Stimulated activated CD8-positive, alpha-beta memory T cell treated with anti-CD3 and anti-CD28 coated beads, Interleukin-15, amount 100 ng/mL, for 24 hours (primary cell): ENCODE data around the gene PYGM.

Experiments used
- DNase-seq: peaks from one replicate; pipeline ENCODE4 v3.0.0-alpha.2; 2020; ENCODE audit warnings: low read depth

Gene PYGM

DNA sequence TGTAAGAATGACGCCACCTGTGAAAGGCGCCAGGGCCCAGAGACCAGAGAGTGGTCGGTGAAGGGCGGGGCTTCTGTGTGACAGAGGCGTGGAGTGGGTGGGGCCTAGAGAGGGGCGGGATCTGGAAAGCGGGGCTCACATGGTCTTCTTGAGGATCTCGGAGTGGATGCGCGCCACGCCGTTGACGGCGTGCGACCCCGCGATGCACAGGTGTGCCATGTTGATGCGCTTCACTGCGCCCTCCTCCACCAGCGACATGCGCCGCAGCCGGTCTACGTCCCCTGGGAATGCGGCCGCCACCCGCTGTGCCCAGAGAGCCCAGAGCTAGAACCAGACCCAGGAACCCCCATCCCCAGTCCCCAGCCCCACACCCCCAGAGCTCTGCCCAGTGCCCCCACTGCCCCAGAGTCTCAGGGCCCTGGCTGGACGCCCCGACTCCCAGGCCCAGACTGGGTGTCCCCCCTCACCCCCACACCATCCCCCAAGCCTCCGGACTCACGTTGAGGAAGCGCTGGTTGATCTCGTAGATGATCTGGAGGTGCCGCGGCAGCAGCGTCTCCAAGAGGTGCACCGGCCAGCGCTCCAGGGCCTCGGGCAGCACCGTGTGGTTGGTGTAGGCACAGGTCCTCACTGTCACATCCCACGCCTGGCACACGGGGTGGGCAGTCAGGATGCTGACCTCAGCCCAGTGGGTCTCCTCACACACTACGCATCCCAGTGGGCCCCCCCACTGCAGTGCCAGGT, 6.2 kb downstream of the PYGM start:
- DNase-seq, result no peak

DNA sequence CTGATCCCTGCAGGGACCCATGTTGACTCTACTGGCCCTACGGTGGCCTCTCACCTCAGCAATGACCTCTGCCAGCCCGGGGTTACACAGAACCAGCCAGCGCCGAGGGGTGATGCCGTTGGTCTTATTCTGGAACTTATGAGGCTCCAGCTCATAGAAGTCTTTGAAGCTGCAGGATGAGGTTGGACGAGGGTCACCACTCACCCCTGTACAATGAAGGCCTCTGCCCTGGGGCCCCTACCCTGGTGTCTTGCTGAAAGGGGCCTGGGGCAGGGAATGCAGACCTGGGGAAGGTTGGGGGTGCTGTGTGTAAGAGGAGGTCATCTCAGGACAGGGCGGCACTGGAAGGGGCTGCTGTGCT, 6.8 kb downstream of the PYGM start:
- DNase-seq, result no peak

DNA sequence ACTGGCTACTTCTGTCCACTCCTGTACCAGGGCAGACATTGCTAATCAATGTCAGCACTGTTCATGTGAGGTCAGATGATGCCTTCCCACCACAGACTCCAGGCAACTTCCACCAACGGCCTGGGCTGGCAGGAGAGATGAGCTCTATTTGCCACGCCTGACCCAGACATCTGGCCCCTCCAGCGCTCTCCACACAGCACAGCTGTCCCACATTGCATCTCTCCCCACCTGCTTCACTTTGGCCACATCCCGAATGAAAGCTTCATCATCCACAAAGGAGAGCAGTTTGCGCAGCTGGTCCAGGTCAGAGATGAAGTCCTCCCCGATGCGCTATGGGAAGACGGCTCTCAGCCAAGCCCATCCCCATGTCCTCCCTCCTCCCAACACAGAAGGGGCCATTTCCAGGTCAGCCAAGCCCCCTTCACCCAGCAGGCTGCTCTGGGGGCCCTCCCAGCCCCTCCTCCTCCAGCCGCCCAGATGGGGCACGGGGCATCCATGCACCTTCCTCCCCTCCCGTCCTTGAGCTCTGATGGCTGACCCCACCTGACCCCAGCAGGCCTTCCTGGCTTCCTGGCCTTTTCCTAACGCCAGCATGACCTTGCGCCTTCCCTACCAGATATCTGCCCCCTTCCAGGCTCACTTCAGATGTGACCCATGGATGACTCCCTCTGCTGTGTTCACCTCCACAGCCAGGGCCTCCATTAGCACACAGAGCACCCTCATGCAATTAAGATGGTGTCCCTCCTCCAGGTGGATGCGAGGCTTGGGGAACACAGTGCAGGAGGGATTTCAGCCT, 7.4 kb downstream of the PYGM start:
- no peak for DNase-seq

DNA sequence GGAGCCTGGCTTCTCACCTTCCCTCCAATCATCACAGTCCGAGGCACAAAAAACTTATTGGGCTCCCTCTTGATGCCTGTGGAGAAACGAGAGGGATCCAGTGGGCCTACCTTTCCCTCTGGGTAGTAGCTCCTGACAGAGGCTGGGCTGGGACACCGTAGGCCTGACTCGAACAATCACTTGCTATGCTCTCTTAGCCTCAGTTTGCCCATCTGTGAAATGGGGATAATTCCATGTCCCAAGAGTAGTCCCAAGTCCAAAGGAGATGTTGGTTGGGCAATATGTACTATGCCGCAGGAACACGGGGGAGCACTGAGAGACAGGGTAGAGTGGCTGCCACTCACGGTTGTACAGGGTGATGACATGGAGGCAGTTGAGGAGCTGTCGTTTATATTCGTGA, 8.2 kb downstream of the PYGM start:
- DNase-seq, result no peak

DNA sequence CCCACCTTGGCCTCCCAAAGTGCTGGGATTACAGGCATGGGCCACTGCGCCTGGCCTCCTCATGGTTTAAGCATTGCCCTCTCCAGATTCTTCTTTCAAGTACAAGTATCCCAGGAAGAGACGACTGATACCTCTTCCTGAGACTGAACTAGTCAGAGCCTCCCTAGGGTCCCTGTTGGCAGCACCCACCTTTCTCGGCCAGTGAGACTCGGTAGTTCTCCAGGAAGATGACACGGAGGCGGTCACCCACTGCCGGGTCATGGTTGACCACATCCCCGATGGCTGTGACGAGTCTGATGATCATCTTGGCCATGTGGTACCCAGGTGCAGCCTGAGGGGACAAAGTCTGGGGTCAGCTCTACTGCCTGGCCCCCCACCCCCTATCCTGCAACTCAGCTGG, 8.6 kb downstream of the PYGM start:
- DNase-seq, result no peak

DNA sequence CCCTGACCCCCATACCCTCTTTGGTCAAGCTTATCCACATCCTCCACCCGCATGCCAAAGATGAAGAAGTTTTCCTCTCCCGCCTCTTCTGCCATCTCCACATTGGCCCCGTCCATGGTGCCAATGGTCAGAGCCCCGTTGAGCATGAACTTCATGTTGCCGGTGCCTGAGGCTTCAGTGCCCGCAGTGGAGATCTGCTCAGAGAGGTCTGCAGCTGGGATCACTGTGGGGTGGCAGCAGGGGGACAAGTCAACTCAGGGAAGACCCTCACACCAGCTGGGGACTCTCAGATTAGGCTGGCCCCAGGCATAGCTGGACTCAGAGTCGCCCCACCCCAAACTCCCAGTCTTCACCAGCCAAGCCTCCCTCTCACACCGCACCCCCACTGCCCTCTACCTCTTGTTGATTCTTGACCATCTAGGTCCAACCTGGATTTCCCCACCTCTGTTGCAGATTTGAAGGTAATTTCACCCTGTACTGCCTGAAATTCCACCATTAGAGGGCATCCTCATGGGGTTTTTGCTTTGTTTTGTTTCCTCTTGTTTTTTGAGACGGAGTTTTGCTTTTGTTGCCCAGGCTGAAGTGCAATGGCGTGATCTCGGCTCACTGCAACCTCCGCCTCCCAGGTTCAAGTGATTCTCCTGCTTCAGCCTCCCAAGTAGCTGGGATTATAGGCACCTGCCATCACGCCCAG, 9.3 kb downstream of the PYGM start:
- DNase-seq, result no peak

DNA sequence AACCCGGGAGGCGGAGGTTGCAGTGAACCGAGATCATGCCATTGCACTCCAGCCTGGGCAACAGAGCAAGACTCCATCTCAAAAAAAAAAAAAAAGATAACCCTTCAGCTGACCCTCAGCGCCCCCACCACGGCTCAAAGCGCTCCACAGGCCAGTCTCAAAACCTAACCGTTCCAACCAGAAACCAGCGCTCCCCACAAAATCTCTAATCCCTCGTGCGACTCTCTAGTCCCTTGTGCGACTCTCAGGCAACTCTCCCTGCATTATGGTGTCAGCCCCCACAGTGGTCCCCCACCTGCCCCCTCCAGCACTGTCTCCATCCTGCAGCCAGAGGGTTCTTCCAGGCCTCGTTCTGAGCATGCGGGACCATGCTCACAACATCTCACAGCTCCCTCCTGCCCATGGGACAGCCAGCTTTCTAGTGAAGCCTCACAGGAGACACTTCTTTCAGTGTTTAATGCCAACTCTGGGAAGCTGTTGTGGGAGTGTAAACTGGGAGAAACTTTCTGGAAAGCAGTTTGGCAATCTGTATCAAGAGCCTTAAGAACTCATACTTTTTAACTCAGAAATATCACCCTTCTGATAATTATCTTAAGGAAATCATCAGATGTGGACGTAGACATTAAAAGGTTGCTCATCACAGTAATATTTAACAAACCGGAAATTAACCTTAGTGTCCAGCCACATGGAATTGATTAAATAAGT, 11.7 kb downstream of the PYGM start:
- DNase-seq, result no peak

DNA sequence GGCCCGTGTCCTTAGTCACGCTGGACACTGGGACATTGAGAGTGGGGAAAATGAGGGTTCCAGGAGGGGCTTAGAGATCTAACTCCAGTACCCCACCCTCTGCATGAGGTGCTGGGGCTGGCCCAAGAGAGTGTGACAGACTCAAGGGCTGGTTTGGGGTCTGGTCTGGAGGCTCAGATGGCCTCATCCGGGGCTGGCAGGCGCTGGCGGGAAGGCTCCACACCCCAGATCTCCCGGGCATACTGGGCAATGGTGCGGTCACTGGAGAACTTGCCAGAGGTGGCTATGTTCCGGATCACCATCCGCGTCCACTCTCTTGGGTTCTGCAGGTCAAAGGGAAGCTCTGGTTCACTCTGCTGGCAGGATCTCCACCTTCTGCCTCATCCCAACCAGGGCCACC, 13.3 kb downstream of the PYGM start:
- no peak for DNase-seq

DNA sequence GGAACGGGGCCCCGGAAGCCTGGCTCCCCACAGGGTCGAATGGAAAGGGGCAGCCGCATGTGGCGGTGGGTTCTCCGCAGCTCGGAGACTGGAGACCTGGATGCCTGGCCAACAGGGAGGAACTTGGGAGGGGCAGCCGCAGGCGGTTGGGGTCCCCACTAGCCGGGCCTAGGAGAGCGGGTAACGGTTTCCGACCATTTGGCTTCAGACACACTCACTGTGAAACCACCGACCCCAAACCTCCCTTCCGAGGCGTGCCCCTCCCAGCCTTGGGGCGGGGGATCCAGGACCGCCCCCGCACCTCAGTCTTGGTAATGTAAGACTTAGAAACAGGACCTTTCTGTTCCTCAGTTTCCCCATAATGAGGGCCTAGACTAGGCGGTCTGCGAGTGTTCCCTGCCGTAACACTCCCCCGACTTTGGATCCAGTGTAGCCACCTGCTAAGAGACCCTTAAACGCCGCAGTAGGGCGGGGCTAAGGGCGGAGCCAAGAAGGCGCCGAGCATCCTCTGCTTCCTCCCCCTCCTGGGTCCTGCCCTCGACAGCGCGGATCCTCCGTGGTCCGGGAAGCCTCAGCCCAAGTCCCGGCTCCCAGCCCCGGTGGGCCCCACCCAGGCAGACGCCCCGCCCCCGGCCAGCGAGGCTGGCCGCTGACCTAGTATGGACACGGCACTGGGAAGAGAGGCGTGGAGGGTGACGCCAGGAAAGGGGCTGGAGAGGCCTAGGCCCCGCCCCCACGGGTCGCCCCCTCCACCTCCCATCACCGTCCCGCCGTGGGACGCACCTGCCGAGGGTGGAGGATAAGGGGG, 14.0 kb downstream of the PYGM start:
- no peak for DNase-seq

DNA sequence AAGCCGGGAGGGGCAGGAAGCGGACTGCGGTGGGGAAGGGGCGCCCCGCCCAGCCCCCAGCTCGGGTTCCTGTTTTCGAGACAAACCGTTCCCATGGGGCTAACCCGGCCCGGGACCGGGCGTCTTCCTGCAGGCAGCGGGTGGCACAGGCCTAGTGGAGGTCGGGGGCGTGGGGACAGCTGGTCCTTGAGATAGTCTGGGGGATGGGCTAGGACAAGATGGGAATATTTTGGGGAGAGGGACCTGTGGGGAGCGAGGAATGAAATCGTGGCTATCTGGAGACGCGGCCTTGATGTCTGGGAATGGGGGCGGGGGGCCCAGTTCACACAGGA, 14.6 kb downstream of the PYGM start:
- no peak for DNase-seq

DNA sequence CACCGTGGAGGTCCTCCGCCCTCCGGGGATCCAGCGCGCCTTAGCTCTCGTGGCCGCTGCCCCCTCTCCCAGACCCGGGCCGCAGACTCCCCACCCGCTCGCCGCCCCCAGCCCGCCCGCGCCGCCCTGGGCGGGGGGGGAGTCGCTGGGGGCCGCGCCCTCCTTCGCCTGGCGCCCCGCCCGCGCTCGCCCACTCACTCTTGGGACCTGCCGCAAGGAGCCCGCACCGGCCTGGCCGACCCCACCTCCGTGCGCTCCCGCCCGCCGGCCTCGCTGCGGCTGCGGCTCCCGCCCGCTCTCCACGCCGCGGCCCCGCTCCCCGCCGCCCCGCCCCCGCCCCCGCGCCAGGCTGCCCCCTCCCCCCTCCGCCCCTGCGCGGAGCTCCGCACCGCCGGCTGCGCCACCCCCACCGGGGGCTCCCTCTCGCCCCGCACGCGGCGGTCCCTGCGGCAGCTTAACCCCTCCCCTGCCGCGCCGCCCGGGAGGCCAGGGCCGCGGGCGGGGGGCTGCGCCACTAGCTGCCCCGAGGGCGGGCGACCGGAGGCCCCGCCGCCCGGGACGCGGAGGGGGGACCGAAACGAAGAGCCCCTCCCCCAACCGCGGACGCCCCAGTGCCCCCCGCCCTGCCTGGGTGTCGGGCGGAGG, 15.1 kb downstream of the PYGM start:
- no peak for DNase-seq

DNA sequence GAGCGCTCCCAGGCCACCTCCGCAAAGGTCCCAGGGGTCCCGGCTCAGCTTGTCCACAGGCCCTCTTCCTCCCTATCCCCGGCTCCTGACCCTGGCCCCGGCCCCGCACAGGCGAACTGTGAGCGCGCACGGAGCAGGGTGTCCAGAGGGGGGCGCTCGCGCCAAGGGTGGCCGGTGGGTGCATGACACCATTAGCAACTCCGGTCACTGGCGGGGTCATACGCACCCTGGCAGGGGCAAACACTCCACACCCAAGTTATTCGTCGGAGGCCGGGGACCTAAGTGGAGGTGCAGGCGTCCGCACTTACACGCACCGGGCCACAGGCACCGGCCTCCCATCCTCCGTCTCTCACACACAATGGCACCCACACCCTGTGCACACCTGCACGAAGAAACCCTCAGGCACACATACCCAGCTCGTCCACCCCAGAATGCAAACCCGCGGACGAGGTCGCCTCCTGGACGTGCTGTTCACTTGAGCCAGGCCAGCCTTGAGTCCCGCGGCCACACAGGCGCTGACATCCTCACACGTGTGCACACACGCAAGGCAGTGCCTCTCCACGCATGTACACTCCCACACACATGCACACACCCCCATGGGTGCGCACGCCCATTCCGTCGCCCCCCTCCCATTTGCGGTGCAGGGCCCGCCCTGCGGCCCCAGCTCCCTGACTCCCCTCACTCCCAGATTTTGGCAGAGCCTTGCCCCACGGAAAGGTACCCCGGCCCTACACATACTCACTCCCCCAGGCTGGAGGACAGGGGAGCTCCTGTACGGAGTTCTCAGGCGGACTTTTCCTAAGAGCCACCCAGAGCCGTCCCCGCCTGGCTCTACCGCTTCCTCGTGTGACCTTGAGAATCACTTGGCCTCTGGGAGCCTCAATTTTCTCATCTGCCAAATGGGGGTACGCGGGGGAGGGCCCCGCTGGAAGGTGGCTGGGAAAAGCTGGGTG, 15.9 kb downstream of the PYGM start, which contains the start of gene RASGRP2:
RASGRP2 (minus strand) TSS at position 552 of the 953 bp plus-strand sequence. CDS start 1,276 bp downstream, outside the sequence.
- DNase-seq, result peak; percentile 64

DNA sequence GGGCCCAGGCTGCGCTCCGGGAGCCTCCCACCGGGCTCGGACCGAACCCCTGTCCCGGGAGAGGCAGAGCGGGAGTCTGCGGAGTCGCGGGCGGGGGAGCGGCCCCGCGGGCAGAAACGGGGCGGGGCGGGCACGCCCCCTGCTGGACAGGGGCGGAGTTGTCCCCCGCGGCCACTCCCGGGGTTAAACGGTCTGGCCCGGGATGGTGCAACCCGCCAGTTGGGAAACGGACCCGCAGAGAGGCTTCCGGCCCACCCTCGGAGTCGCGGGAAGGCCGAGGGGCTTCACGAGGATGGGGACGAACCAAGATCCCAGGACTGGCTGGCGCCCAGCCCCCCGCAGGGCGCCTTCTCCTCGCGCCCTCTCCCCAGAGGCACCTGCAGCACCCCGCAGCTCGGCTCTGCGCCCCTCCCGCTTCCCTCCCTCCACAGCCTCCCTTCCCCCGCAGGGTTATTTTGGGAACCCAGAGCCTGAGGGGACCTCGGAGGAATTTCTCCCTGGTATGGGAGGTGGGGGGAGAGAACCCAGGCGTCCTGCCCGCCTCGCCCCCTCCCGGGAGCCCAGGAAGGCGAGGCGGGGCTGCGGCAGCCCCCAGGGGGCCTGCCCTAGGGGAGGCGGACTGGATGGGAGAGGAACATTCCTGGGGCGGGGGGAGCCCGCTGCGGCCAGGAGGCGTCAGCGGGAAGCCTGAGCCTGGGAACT, 16.7 kb downstream of the PYGM start:
- DNase-seq, result peak; percentile 76

DNA sequence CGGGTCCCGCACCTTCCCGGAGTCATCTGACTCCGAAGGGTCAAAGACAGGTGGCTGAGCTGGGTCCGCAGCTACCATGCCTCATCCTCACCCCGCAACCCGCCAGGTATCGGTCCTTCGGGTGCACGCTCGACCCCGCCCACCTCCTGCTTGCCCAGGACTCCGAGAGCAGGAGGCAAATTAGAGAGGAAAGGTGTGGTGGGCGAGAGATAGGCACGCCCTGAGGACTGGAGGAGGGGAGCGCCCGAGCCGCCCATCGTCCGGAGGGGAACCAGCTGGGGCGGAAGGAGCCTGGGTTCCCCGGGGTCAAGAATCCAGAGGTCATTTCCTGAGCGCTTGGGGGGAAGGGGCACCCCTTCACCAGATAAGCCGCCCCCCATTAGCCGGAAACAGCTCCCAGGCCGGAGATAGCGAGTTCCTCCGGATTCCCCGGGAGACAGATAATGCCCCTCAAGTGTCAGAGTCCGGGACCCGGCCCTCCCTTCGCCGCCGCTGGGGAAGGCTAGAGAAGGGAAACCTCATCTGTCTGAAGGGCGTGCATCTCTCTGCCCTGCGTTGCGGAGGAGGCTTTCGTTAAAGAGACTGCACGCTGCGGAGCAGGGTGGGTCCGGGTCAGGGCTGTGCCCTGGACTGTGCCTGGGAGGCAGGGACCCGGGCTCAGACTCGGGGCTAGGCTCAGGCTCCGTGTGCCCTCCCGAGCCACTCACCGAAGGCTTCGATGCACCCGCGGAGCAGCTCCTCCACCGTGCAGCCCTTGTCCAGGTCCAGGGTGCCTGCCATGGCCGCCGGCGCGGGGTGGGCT, 17.5 kb downstream of the PYGM start:
- DNase-seq, result no peak

DNA sequence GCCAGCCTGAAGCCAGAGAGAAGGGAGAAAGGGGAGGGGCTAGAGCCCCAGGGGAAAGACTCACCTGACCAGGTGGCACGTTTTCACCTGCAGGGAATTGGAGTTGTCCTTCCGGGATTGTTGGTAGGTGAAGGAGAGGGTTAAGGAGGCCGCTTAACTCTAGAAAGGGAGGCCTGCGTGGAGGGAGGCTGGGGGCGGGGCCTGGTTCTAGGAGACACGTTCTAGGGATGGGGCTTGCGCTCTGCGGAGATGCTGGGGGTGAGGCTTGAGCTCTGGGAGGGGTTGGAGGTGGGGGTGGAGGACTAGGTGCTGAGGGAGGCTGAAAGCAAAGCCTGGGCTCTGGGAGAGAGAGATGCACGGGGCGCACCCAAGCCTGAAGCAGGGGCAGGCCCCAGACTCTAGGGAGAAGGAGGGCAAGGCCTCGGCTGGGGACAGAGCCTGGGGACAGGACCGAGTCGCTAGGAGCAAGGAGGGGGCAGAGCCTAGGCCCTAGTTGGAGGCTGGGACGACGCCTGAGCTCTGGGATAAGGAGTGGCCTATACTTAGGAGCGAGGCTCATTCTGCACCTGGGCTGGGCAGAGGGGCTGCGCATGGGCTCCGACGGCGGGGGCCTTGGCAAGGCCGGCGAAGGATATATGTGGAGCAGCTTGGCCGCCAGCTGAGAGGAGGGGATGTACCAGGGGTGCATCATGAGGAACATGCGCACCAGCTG, 18.2 kb downstream of the PYGM start:
- no peak for DNase-seq

DNA sequence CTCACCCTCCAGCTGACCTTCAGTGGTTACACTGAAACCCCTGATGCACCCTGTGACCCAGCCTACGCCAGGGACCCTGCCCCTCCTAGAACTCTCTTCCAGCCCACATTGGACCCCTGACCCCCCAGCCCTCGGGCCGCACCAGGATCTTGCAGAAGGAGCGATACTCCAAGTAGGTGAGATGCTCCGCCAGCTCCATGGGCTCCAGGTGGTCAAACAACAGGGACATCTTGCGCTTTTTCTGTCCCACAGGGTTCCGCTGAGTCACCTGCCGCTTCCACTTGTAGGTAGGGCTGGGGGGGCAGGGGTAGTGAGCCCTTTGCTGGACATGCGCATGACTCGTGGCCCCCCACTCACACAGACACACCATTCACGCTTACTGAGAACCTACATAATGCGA, 19.9 kb downstream of the PYGM start:
- DNase-seq, result no peak

DNA sequence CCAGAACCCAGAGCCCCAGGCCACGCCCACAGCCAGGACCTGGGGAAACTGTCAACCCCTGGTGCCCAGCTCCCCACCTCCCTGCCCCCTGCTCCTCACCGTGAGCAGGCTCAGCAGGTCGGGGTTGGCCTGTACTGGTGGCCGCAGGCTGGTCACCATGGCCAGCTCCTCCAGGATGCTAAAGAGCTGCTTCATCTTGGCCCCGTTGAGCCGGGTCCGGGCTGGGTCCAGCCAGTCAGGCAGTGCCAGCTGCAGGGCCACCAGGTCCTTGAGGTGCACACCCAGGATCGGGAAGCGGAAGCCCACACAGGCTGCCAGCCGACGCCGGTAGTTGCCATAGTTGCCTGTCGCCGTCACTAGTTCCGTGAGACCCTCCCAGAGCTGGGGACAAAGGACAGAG, 23.1 kb downstream of the PYGM start:
- DNase-seq, result no peak

DNA sequence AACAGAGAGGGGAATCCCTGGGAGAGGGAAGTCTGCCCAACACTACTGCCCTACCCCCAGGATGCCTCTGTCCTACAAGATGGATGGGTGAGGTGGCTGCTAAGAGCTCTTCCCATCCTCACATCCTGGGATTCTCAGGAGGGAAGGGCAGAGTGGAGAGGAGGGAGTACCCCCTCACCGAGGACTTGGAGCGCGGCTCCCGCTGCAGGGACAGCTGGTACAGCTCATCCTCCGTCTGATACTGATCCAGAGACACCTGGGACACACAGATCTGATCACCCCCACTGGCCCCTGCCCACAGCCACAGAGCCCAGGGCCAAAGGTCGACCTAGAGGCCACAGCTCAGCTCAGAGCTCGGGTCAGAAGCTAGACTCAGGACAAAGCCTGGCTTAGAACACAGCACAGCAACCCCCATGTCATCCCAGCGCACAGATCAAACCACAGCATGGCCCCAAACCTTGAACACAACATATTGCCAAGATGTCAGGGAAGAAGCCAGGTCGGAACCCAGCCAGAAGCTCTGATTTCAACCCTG, 24.0 kb downstream of the PYGM start:
- no peak for DNase-seq
